Measurements from ENCODE around the gene CYP1A2.

CYP1A2 gene

GRCh38 chr15:74722591-74722990 is 26.1 kb upstream of the CYP1A2 start:
- no peak for DNase-seq (ENCODE audit: low spot score)
- in situ Hi-C loops (cut with MboI; ENCODE audit: low pct_unique_long_range_greater_than_20kb, low sequenced_read_pairs, unreplicated experiment) = no loop called here
- TF ChIP-seq, protein P1, sequence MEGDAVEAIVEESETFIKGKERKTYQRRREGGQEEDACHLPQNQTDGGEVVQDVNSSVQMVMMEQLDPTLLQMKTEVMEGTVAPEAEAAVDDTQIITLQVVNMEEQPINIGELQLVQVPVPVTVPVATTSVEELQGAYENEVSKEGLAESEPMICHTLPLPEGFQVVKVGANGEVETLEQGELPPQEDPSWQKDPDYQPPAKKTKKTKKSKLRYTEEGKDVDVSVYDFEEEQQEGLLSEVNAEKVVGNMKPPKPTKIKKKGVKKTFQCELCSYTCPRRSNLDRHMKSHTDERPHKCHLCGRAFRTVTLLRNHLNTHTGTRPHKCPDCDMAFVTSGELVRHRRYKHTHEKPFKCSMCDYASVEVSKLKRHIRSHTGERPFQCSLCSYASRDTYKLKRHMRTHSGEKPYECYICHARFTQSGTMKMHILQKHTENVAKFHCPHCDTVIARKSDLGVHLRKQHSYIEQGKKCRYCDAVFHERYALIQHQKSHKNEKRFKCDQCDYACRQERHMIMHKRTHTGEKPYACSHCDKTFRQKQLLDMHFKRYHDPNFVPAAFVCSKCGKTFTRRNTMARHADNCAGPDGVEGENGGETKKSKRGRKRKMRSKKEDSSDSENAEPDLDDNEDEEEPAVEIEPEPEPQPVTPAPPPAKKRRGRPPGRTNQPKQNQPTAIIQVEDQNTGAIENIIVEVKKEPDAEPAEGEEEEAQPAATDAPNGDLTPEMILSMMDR (IDR thresholded peaks at IDR 0.05; ENCODE audit: extremely low read depth, insufficient read depth, missing control alignments) = no peak

GRCh38 chr15:74723187-74723586 is 25.5 kb upstream of the CYP1A2 start:
- no peak for DNase-seq (ENCODE audit: low spot score)
- in situ Hi-C loops (cut with MboI; ENCODE audit: low pct_unique_long_range_greater_than_20kb, low sequenced_read_pairs, unreplicated experiment) = no loop called here
- TF ChIP-seq, protein P1 (IDR thresholded peaks at IDR 0.05; ENCODE audit: extremely low read depth, insufficient read depth, missing control alignments) = no peak

DNA sequence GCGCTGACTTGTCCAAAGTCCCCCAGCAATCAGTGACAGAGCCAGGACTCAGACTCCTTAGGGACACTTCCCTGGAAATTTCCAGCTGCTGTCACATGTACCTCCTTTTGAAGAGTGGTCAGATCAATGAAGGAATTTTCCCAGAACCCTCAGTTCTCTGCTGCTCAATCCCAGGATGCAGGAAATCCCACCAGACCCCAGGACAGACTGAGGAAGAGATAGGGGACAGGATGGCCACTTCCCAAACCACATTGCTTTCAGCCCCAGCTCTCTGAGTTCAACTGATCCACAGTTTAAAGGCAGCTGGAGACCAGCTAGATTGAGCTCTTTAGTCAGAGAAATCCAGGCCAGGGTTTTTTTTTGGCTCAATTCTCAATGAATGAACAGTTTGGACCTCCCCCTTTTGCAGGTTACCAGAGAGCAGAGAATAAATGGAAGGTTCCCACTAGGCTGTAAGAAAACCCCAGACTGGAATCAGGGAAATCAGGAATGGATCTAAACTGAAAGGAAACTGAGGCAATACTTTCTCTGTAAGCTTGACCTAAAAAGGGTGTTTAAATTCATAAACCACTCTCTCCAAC is 24.8 kb upstream of the CYP1A2 start:
- in situ Hi-C loops (cut with MboI; ENCODE audit: low pct_unique_long_range_greater_than_20kb, low sequenced_read_pairs, unreplicated experiment) = no loop called here
- TF ChIP-seq, protein P1 (IDR thresholded peaks at IDR 0.05; ENCODE audit: extremely low read depth, insufficient read depth, missing control alignments) = no peak
- peak; percentile 79 for DNase-seq (ENCODE audit: low spot score)

DNA sequence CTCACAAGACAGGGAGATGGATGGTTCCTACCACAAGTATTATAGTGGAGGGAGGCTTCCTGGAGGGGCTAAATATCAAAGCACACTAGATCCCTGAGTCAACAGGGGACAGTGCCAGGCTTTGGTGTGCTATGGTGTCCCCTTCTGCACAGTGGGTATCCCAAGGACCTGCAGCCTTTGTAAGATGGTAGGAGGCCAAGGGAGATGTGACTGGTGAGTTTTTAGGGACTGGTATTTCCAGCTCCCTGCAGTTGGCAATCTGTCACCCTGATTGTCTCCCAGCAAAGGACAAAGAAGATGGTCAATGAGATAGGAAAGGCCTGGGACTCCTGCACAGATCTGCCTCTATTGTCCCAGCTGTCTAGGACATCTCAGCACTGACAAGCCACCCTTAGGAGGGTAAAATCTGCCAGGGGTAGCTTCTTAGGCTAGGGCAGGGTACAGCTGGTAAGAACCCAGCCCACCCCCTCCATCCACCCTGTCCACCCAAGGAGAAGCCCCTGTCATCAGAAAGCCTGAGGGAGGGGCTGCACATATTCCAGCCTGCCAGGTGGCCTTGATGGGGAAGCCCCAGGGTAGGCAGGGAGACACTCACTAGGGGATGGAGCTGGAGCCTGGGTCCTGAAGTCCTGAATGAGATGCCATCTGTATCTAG is 23.9 kb upstream of the CYP1A2 start:
- TF ChIP-seq, protein P1 (IDR thresholded peaks at IDR 0.05; ENCODE audit: extremely low read depth, insufficient read depth, missing control alignments) = no peak
- DNase-seq (ENCODE audit: low spot score) = no peak
- in situ Hi-C loops (cut with MboI; ENCODE audit: low pct_unique_long_range_greater_than_20kb, low sequenced_read_pairs, unreplicated experiment) = no loop called here

- TF ChIP-seq, protein P1 (IDR thresholded peaks at IDR 0.05; ENCODE audit: extremely low read depth, insufficient read depth, missing control alignments) = no peak
- peak; percentile 51 for DNase-seq (ENCODE audit: low spot score)
- in situ Hi-C loops (cut with MboI; ENCODE audit: low pct_unique_long_range_greater_than_20kb, low sequenced_read_pairs, unreplicated experiment) = no loop called here
Observed at GRCh38 chr15:74725225-74725774, 23.3 kb upstream of the CYP1A2 start, which contains the start of gene CYP1A1. Gene CYP1A1 (minus strand): TSS chr15:74725528. CDS start chr15:74723097, 2,431 bp downstream.

GRCh38 chr15:74725845-74726773 is 22.5 kb upstream of the CYP1A2 start:
- in situ Hi-C loops (cut with MboI; ENCODE audit: low pct_unique_long_range_greater_than_20kb, low sequenced_read_pairs, unreplicated experiment) = no loop called here
- peak; percentile 75 for DNase-seq (ENCODE audit: low spot score)

More at GRCh38 chr15:74725845-74726773, 22.5 kb upstream of the CYP1A2 start:
- TF ChIP-seq, protein P1 (IDR thresholded peaks at IDR 0.05; ENCODE audit: extremely low read depth, insufficient read depth, missing control alignments) = no peak
